Activated T-helper 1 cell treated with anti-CD3 and anti-CD28 coated beads, Interleukin-12 subunit alpha, Interleukin-12 subunit beta, Interleukin-2, Interleukin-4 antibody, amounts not matched to agents 30 ng/mL and 10 ng/mL and 1 ng/mL, durations not matched to agents 14 hours and 24 hours and 36 hours (primary cell): Measurements from ENCODE around the gene BCR. TPM values are rescaled to one million over a fixed set of nuclear protein-coding genes. Genes with fewer than 3 reads are reported as not detected.

Source experiments
- DNase-seq: peaks from one replicate; pipeline ENCODE4 v3.0.0; 2021; ENCODE audit warnings: low spot score
- H3K27ac Mint-ChIP-seq: one replicate; pipeline ENCODE4 v1.8.0; 2021; ENCODE audit warnings: mild to moderate bottlenecking, mixed read lengths
- H3K27me3 Mint-ChIP-seq: one replicate; pipeline ENCODE4 v1.8.0; 2022; ENCODE audit warnings: mild to moderate bottlenecking, moderate library complexity, mixed read lengths; ENCODE audit not compliant: insufficient read depth
- H3K36me3 Mint-ChIP-seq: one replicate; pipeline ENCODE4 v1.8.0; 2021; ENCODE audit warnings: low read depth, mixed read lengths
- H3K4me1 Mint-ChIP-seq: one replicate; pipeline ENCODE4 v1.8.0; 2021; ENCODE audit warnings: low read depth, mixed read lengths
- H3K4me3 Mint-ChIP-seq: one replicate; pipeline ENCODE4 v1.8.0; 2021; ENCODE audit warnings: mild to moderate bottlenecking, moderate library complexity, mixed read lengths
- H3K9me3 Mint-ChIP-seq: one replicate; pipeline ENCODE4 v1.8.0; 2021; ENCODE audit warnings: mixed read lengths
- intact Hi-C: fragments of 100-400 bp; cut with micrococcal nuclease; formaldehyde crosslinking; loops from one replicate; pipeline ENCODE4 v1.15.1; 2024
- total RNA-seq: library from RNA; stranded (reverse); gene quantifications from 2 replicates; pipeline ENCODE4 v1.2.3, GENCODE V29; 2022

BCR gene
- total RNA-seq, 1 donor from 2014 or later: 56.8 TPM

DNA sequence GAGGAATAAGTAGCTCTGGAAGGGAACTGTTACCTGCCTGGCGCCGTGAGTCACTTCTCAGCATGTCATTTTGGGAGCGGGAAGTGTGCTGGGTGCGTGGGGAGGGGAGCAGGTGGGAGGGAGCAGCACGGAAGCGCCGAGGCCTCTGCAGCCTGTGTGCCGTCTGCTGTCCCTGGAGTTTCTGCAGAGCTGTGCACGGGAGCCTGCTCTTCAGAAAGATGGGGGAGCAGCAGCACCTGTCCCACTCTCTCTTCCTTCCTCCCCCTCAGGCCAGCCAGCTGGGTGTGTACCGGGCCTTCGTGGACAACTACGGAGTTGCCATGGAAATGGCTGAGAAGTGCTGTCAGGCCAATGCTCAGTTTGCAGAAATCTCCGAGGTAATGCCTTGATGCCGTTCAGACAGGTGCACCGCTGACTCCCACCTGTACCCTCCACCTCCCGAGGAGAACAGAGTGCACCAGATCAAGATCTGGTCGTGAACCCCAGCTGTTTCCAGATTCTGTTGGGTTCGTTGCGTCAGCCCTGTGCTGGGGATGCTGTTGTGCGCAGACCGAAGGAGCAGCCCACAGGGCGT lies 87.9 kb downstream of the BCR start:
- no peak overlapping the region for H3K4me3 Mint-ChIP-seq

DNA sequence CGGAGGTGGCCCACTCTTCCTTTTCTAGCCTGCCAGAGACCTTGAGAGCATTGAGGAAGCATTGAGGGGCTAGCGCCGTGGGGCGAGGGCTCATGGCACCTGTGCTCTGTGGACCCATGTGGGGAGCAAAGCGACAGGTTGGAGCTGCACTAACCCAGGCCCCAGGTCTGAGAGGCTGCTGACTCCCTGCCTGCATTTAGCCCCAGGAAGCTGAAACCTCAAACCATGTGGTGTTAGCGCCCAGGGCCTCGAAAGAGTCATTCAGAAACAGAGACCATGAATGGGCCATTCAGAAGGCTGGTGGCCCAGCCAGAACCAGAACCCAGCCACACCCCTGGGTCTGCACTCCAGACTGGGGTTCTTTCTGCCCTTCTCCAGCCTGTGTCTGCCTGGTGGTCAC lies 88.6 kb downstream of the BCR start:
- Mint-ChIP-seq H3K4me1 (no peaks in the 10 kb centered on the region), H3K27me3 (no peaks in the 10 kb centered on the region), H3K9me3 (no peaks in the 10 kb centered on the region), H3K4me3 (no peak overlapping the region), H3K27ac (no peak overlapping the region), H3K36me3 (peaks cover 19% of the 10 kb centered on the region)
- DNase-seq: no peak
- intact Hi-C loops: no loop called here

More for the DNA sequence above, 87.9 kb downstream of the BCR start:
- intact Hi-C loops: no loop called here
- Mint-ChIP-seq H3K36me3 (peaks cover 19% of the 10 kb centered on the region), H3K27ac (no peak overlapping the region), H3K4me1 (no peaks in the 10 kb centered on the region), H3K27me3 (no peaks in the 10 kb centered on the region), H3K9me3 (no peaks in the 10 kb centered on the region)
- DNase-seq: no peak

DNA sequence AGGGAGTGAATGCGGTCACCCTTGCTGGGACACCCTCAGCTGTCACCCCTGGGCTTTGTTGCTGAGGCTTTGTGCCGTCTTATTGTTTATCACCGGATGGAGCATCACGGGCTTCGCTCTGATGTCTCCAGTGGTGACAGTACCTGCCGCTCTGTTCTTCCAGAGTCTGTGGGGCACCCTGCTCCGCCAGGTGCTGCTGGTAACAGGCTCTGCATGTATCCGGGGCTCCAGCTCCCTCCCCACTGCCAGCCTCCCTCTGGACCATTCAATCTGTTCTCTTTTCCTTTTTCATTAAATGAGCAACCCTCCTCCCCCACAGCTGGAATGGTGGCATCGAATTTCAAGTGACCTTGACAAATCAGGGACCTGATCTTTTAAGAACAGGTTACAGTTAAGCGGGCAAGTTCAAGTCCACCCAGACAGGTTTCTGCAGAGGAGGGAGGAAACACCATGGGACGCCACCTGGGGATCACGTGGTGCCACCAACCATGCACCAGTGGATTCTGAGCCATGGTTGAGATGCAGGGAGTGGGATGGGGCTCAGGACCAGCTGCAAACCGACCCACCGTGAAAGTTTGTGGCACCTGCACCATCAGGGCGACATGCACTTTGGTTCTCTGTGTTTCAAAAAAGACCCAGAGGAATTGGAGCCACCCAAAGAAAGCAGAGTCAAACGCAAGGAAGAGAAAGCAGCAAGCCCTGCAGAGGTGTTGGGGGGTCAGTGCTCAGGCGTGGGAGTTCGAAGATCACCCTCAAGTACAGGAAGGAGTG lies 89.3 kb downstream of the BCR start:
- Mint-ChIP-seq H3K9me3 (no peaks in the 10 kb centered on the region), H3K27ac (peak overlapping the region; percentile 29), H3K4me1 (no peaks in the 10 kb centered on the region), H3K27me3 (no peaks in the 10 kb centered on the region), H3K36me3 (peaks cover 16% of the 10 kb centered on the region), H3K4me3 (no peak overlapping the region)
- intact Hi-C loops: no loop called here
- no peak for DNase-seq

DNA sequence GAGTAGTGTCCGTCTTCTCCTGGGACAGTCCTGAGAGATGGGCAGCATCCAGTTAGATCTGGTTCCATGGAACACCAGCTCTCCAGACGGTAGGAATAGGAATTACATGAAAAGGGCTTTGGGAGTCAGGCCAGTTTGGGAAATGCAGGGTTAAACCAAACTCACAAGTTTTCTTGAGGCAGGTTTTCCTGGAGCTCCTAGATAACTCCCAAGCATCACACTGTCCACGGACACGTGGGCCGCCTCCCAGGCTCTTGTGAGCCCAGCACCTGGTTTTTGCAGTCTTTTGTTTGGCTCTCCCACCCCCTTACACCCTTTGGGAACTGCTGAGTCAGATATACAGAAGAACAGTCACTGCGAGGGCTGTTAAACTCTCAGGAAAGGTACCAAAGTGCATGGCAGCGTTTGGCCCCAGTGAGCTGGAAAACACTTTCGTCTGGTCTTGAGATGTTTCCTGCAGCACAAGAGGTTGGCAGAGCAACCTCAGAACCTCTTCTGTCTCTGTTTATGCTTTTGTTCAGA lies 90.0 kb downstream of the BCR start:
- Mint-ChIP-seq H3K4me3 (no peak overlapping the region), H3K27ac (no peak overlapping the region), H3K9me3 (no peaks in the 10 kb centered on the region), H3K4me1 (no peaks in the 10 kb centered on the region), H3K27me3 (no peaks in the 10 kb centered on the region), H3K36me3 (peaks cover 16% of the 10 kb centered on the region)
- intact Hi-C loops: no loop called here
- DNase-seq: no peak

DNA sequence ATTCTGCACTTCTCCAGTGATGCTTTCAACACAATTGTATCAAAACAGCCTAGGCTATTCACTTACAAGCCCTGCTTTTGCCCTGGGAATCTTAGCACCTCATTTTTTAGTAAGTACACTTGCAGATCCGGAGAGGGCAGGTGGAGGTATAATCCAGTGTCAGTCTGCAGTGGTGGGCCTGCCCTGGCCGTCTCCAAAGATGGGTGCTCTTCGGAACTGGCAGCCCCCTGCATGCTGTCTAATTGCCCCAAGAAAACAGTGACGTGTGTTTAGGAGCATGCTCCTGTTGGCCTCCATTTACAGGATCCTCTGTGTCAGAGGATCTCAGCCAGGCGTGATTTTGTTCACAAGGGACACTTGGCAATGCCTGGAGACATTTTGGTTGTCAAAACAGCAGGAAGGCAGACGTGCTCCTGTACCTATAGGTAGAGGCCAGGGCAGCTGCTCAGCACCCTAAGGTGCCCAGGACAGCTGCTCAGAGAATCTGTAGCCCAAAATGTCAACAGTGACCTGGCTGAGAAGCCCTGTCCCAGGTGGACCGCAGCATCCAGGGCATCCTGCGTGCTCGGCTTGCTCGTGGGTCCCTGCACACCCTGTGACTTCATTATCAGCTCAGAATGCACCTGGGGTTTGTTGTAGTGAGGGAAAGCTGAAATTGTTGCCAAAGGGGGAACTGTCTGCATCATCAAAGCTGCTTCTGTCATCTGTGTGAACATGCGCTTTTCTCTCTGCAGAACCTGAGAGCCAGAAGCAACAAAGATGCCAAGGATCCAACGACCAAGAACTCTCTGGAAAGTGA lies 90.7 kb downstream of the BCR start:
- Mint-ChIP-seq H3K27me3 (no peaks in the 10 kb centered on the region), H3K36me3 (peaks cover 12% of the 10 kb centered on the region), H3K9me3 (no peaks in the 10 kb centered on the region), H3K4me3 (no peak overlapping the region), H3K27ac (no peak overlapping the region), H3K4me1 (no peaks in the 10 kb centered on the region)
- intact Hi-C loops: no loop called here
- no peak for DNase-seq

DNA sequence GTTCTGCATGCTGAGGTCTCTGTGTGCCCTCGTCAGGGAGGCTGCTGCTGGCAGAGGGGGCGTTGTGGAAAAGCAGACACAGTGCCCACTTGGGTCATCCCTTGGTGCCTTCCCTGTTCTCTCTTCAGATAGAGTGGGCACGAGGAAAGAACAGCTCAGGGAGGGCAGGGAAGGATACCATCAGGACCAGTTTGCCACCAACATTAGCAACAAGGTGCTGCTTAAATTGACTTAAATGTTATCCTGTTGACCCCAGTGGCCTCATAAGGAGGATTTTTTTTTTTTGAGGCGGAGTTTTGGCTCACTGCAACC lies 91.2 kb downstream of the BCR start:
- Mint-ChIP-seq H3K27me3 (no peaks in the 10 kb centered on the region), H3K4me3 (no peak overlapping the region), H3K9me3 (no peaks in the 10 kb centered on the region), H3K27ac (no peak overlapping the region), H3K36me3 (peaks cover 12% of the 10 kb centered on the region), H3K4me1 (no peaks in the 10 kb centered on the region)
- intact Hi-C loops: no loop called here
- DNase-seq: no peak

DNA sequence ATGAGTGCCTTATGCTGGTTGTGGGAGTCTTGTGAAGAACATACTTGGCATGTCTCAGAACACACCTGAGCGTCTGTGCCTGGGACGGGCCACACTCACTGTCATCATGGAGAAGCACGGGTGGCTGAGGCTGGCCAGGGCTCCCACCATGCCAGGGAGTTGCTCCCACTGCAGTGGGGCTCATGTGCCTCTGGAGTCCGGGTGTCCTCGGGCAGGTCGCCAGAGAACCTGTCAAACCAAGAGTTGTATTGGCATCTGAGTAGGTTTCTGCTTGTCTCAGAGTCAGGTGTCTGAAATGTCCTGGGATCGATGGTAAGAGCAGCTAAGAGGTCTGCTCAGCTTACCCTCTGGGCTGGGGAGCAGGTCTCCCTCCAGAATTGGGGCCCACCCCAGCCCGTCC lies 92.1 kb downstream of the BCR start:
- intact Hi-C loops: no loop called here
- H3K27me3 Mint-ChIP-seq: no peaks in the 10 kb centered on the region
- no peaks in the 10 kb centered on the region for H3K9me3 Mint-ChIP-seq
- no peak for DNase-seq
- H3K4me1 Mint-ChIP-seq: peaks cover 3% of the 10 kb centered on the region
- no peak overlapping the region for H3K27ac Mint-ChIP-seq
- H3K36me3 Mint-ChIP-seq: peaks cover 12% of the 10 kb centered on the region
- no peak overlapping the region for H3K4me3 Mint-ChIP-seq

DNA sequence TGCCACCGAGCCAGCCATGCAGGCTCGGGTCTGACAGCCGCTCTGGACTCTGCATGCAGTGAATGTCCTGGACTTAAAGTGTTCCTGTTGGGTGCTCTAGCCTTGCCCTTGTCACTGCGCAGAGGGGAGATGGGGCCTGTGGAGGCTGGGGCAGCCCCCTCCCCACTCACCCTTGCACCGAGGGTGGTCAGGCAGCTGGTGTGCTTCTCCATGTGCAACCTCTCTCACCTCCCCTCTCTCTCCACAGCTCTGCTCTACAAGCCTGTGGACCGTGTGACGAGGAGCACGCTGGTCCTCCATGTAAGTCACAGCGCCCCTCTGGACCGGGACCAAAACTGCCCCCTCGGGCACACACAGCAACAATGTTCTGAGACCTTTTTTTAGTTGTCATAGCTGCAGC lies 92.5 kb downstream of the BCR start:
- no peaks in the 10 kb centered on the region for H3K27me3 Mint-ChIP-seq
- DNase-seq: no peak
- H3K4me1 Mint-ChIP-seq: peaks cover 5% of the 10 kb centered on the region
- no peaks in the 10 kb centered on the region for H3K9me3 Mint-ChIP-seq
- intact Hi-C loops: no loop called here
- H3K36me3 Mint-ChIP-seq: peaks cover 14% of the 10 kb centered on the region
- no peak overlapping the region for H3K4me3 Mint-ChIP-seq
- no peak overlapping the region for H3K27ac Mint-ChIP-seq

DNA sequence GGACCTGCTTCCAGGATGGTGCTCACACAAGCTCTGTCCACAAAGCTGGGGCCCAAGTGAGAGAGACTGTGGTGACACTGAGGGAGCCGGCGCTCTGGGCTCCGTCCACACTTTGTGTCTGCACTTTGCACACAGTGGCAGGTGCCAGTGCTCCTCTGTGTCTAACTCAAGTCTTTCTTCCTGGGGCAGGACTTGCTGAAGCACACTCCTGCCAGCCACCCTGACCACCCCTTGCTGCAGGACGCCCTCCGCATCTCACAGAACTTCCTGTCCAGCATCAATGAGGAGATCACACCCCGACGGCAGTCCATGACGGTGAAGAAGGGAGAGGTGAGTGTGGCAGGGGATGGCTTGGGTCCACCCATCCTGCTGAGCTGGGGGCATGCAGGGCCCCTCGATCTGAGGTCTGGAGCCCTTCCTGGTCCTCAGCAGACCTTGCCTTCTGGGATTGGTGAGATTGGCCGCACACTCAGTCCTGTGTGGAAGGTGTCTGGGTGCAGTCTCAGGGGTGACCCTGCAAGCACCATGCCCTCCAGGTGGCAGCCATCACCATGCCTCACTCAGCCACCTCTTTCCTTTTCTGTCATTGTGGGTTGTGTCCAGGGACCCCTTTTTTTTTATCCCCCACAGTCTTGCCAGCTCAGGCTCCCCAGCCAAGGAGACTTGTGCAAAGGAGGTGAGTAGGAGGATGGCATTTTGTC lies 93.3 kb downstream of the BCR start:
- DNase-seq: no peak
- intact Hi-C loops: no loop called here
- Mint-ChIP-seq H3K4me3 (no peak overlapping the region), H3K36me3 (peaks cover 14% of the 10 kb centered on the region), H3K27ac (no peak overlapping the region), H3K9me3 (no peaks in the 10 kb centered on the region), H3K4me1 (peaks cover 8% of the 10 kb centered on the region), H3K27me3 (no peaks in the 10 kb centered on the region)

DNA sequence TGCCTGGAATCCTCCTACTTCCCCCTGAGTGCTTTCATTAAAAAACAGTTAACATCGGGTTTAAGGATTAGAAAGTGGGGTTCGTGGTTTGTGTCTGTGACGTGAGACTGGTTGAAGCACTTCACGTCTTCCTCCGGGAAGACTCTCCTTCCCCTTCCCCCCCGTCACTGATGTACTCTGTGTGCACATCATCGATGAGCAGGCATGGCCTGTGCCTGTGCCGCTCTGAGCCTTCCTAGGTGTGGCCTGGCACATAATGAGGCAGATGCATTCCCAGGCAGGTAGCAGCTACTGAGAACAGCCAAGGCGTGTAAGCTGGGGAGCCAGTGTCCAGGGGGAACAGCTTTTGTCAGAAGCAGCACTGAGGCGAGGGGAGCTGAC lies 93.8 kb downstream of the BCR start:
- no peak for DNase-seq
- H3K27me3 Mint-ChIP-seq: no peaks in the 10 kb centered on the region
- H3K36me3 Mint-ChIP-seq: peaks cover 14% of the 10 kb centered on the region
- no peaks in the 10 kb centered on the region for H3K9me3 Mint-ChIP-seq
- H3K4me1 Mint-ChIP-seq: peaks cover 13% of the 10 kb centered on the region
- no peak overlapping the region for H3K27ac Mint-ChIP-seq
- intact Hi-C loops: no loop called here
- H3K4me3 Mint-ChIP-seq: no peak overlapping the region

DNA sequence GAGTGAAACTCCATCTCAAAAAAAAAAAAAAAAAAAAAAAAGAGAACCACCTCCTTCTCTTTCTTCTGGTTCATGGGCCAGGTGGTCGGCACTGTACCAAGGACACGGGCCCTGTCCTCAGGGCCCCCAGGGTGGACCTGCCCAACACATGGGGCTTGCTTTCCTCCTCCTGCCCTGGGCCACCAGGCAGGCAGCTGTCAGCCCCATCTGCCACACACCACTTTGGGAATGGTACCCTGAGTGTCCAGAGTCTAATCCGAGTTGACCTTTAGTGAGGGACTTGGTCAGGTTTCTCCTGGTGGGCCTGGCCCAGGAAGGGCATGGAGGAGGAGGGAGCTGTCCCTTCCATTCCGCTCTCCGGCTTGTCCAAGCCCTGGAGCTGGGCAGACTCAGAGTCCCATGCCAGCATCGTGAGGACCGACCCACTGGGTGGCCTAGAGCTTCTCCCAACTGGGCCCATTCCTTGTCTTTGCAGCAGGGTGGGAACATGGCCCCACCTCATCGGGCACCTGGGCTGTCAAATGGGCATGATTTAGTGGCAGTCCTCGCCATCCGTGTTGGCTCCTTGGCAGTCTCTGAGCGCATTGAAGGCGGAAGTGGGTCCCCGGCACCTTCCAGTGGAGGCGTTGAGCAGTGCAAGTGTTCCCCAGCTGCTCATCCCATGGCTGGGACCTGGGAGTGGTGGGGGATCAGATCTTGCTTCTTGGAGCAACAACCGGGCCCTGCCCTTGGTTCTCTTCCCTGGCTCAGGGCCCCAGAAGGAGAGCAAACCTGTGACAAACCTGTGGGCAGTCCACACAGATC lies 94.8 kb downstream of the BCR start:
- no peak overlapping the region for H3K27ac Mint-ChIP-seq
- no peak overlapping the region for H3K4me3 Mint-ChIP-seq
- peaks cover 23% of the 10 kb centered on the region for H3K4me1 Mint-ChIP-seq
- no peak for DNase-seq
- peaks cover 14% of the 10 kb centered on the region for H3K36me3 Mint-ChIP-seq
- H3K9me3 Mint-ChIP-seq: no peaks in the 10 kb centered on the region
- intact Hi-C loops: no loop called here
- H3K27me3 Mint-ChIP-seq: no peaks in the 10 kb centered on the region

DNA sequence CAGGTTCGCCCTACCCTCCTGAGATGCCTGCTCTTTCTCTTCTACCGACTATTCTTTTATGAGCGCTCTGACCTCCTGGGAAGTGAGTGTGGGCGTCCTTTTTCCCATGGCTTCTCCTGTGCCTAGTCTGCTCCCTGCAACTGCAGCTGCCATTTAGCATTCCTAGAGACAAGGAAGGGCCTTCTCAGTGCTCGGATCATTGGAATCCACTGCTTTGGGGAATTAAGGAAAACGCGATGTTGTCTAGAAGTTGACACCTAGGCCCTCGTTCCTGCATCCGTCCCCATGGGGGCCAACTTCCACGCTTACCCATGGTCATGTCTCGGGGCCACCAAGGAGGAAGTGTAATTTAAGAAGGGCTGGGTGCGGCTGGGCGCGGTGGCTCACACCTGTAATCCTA lies 95.4 kb downstream of the BCR start:
- H3K27me3 Mint-ChIP-seq: no peaks in the 10 kb centered on the region
- H3K9me3 Mint-ChIP-seq: no peaks in the 10 kb centered on the region
- intact Hi-C loops: no loop called here
- no peak for DNase-seq
- H3K4me1 Mint-ChIP-seq: peaks cover 29% of the 10 kb centered on the region
- H3K36me3 Mint-ChIP-seq: peaks cover 10% of the 10 kb centered on the region
- H3K4me3 Mint-ChIP-seq: no peak overlapping the region
- no peak overlapping the region for H3K27ac Mint-ChIP-seq
